Heart right ventricle (tissue), 16 donors: ENCODE measurements around the gene GPHA2. TPM values are rescaled to one million over a fixed set of nuclear protein-coding genes. Genes with fewer than 3 reads are reported as not detected.

Source experiments
- ATAC-seq, 8 donors: fragments of 200-7000 bp; cut with Tn5 transposase; one replicate each; pipeline ENCODE4 v1.9.1; 2020; ENCODE audit warnings: mild to moderate bottlenecking in 8 of 8, moderate library complexity in 8 of 8, moderate number of reproducible peaks in 1 of 8
- DNase-seq, 2 donors: peaks; one replicate each; pipeline ENCODE4 v3.0.0-alpha.2; 2020
- H3K27ac ChIP-seq, 10 donors: fragments of 200-600 bp; sonication (generic) in 2 of 10; one replicate each; pipeline versions ENCODE4 v1.5.0 to v1.8.0; 2020 to 2022; ENCODE audit warnings: mild to moderate bottlenecking in 3 of 10
- H3K27me3 ChIP-seq, 7 donors: fragments of 200-600 bp; one replicate each; pipeline ENCODE4 v1.8.0; 2021 to 2022; ENCODE audit warnings: mild to moderate bottlenecking in 2 of 7
- H3K36me3 ChIP-seq, 9 donors: fragments of 200-600 bp; sonication (generic) in 1 of 9; one replicate each; pipeline versions ENCODE4 v1.5.0 to v1.8.0; 2020 to 2022; ENCODE audit warnings: mild to moderate bottlenecking in 2 of 9
- H3K4me1 ChIP-seq, 9 donors: fragments of 200-600 bp; sonication (generic) in 1 of 9; one replicate each; pipeline versions ENCODE4 v1.5.0 to v1.8.0; 2020 to 2022; ENCODE audit warnings: mild to moderate bottlenecking in 4 of 9
- H3K4me3 ChIP-seq, 10 donors: fragments of 200-600 bp; sonication (generic) in 2 of 10; one replicate each; pipeline versions ENCODE4 v1.5.0 to v1.8.0; 2020 to 2022; ENCODE audit warnings: mild to moderate bottlenecking in 7 of 10, moderate library complexity in 2 of 10
- H3K9me3 ChIP-seq, 11 donors: fragments of 200-600 bp in 10 of 11; sonication (generic) in 2 of 11; one replicate each; pipeline versions ENCODE4 v1.5.0 to v1.8.0; 2013 to 2022; ENCODE audit warnings: mild to moderate bottlenecking in 2 of 11, control low read depth in 1 of 11, moderate library complexity in 1 of 11
- CTCF ChIP-seq, 9 donors: fragments of 200-600 bp; sonication (generic) in 2 of 9; IDR thresholded peaks; one replicate each; pipeline versions ENCODE4 v1.5.0 to v1.8.0; 2021 to 2022; ENCODE audit warnings: antibody characterized with exemption in 9 of 9, mild to moderate bottlenecking in 5 of 9, moderate library complexity in 1 of 9
- WGBS, 2 donors: extraction: QIAGEN DNeasy Blood & Tissue Kit; methylation state at CpG; one replicate each; pipeline ENCODE4 v1.1.7; 2013; ENCODE audit warnings: inconsistent platforms in 1 of 2; 5-methylcytosine and 5-hydroxymethylcytosine counted together
- intact Hi-C, 10 donors: fragments of 100-400 bp; cut with DNase I; formaldehyde crosslinking; loops; one replicate each; pipeline versions ENCODE4 v1.11.1 to v1.14.2; 2022
- polyA plus RNA-seq, 2 donors: library from polyadenylated mRNA; stranded (reverse); fragments of 200-250 nt; gene quantifications; one replicate each; pipeline ENCODE4 v1.2.3, GENCODE V29; 2013
- total RNA-seq, 10 donors: library from RNA; stranded (reverse); fragmentation: NEBNext Ultra II Directional in 3 of 10; extraction: Animal tissue kit (Norgen Biotek cat#: 25700) in 3 of 10; gene quantifications; one replicate each; pipeline versions ENCODE4 v1.2.1 to v1.2.4, GENCODE V29; 2021 to 2023
- donor health status: Arrhythmogenic right ventricular cardiomyopathy.
- donor health status: ischemic (EF 13 %, LVEDD 7.1; RV severe dilation, severe dysfunction).
- donor health status: healthy with polysubstance abuse.
- donor health status: DM: no; HTN: yes; CAD: no.
- donor health status: DM: no; HTN: no; CAD: no.
- donor health status: ischemic (EF 25% LVEDD 6.9; RV normal size, moderate dysfunction).
- donor health status: ischemic (EF 25% LVEDD 5.7; RV mildly dilated, moderate dysfunction).
- donor health status: healthy.
- donor health status: DM: yes; HTN: yes; CAD: no.
- donor health status: Ischemic cardiomyopathy.
- donor health status: ischemic (EF 35%, LVEDD 5.7; RV mildly dilated, moderate dysfunction).
- donor health status: nonischemic (EF 11% LVEDD 7.7; RV severe dilation, severe dysfunction).
- donor health status: DM: yes; HTN: yes; CAD: no.
- donor health status: PGD.
- donor health status: ischemic (EF 29% LVEDD 5.4; RV normal size, mild dysfunction).
- donor health status: nonischemic (EF 23%, LVEDD 6.1; RV moderate dilation, normal function).

The GPHA2 gene
- total and polyA plus RNA-seq, 12 donors = not detected

- no peak for TF ChIP-seq CTCF (IDR thresholded peaks at IDR 0.05)
- no peaks in the 10 kb centered on the region for H3K27me3 ChIP-seq
- H3K9me3 ChIP-seq = no peaks in the 10 kb centered on the region
- H3K27ac ChIP-seq = no peak overlapping the region
- peaks cover 0 to 63% (median 38%) of the 10 kb centered on the region in 9 donors for H3K36me3 ChIP-seq
- H3K4me1 ChIP-seq = no peaks in the 10 kb centered on the region
- no peak overlapping the region for H3K4me3 ChIP-seq
- DNase-seq = no peak
- 89 to 93% methylated on average over 10 of the region's 10 CpGs for WGBS, 2 donors
- intact Hi-C loops = no loop called here
- ATAC-seq = peak in 1 of 8 donors; percentile 39
Measured at GRCh38 chr11:64933935-64934681, 1.6 kb downstream of the GPHA2 start.

GRCh38 chr11:64933213-64933934, 2.3 kb downstream of the GPHA2 start:
- intact Hi-C loops = no loop called here

GRCh38 chr11:64932324-64932723, 3.4 kb downstream of the GPHA2 start:
- peaks cover 0 to 81% (median 49%) of the 10 kb centered on the region in 9 donors for H3K36me3 ChIP-seq
- no peaks in the 10 kb centered on the region for H3K4me1 ChIP-seq
- 87 to 89% methylated on average over 5 of the region's 5 CpGs for WGBS, 2 donors
- intact Hi-C loops = no loop called here
- H3K27ac ChIP-seq = no peak overlapping the region
- DNase-seq = no peak
- no peak for TF ChIP-seq CTCF (IDR thresholded peaks at IDR 0.05)
- H3K4me3 ChIP-seq = no peak overlapping the region
- ATAC-seq = no peak
- H3K27me3 ChIP-seq = no peaks in the 10 kb centered on the region
- no peaks in the 10 kb centered on the region for H3K9me3 ChIP-seq

More at GRCh38 chr11:64933213-64933934, 2.3 kb downstream of the GPHA2 start:
- H3K4me3 ChIP-seq = no peak overlapping the region
- H3K36me3 ChIP-seq = peaks cover 0 to 71% (median 45%) of the 10 kb centered on the region in 9 donors
- TF ChIP-seq CTCF (IDR thresholded peaks at IDR 0.05) = no peak
- 85 to 92% methylated on average over 12 of the region's 12 CpGs for WGBS, 2 donors
- no peaks in the 10 kb centered on the region for H3K4me1 ChIP-seq
- DNase-seq = no peak
- no peak overlapping the region for H3K27ac ChIP-seq
- peak in 2 of 8 donors; percentile 18 to 25 for ATAC-seq
- H3K27me3 ChIP-seq = no peaks in the 10 kb centered on the region
- H3K9me3 ChIP-seq = no peaks in the 10 kb centered on the region

- Histone ChIP-seq H3K27me3 (no peaks in the 10 kb centered on the region), H3K36me3 (peaks cover 0 to 91% (median 49%) of the 10 kb centered on the region in 9 donors), H3K9me3 (no peaks in the 10 kb centered on the region), H3K4me3 (no peak overlapping the region), H3K4me1 (peaks cover 0 to 8% (median 3%) of the 10 kb centered on the region in 9 donors), H3K27ac (no peak overlapping the region)
- ATAC-seq = no peak
- intact Hi-C loops = no loop called here
- 94 to 97% methylated on average over 7 of the region's 7 CpGs for WGBS, 2 donors
- TF ChIP-seq CTCF (IDR thresholded peaks at IDR 0.05) = no peak
- no peak for DNase-seq
Measured at GRCh38 chr11:64931290-64931689, 4.4 kb downstream of the GPHA2 start.
